ENCODE results near the gene CYP39A1.

DNA sequence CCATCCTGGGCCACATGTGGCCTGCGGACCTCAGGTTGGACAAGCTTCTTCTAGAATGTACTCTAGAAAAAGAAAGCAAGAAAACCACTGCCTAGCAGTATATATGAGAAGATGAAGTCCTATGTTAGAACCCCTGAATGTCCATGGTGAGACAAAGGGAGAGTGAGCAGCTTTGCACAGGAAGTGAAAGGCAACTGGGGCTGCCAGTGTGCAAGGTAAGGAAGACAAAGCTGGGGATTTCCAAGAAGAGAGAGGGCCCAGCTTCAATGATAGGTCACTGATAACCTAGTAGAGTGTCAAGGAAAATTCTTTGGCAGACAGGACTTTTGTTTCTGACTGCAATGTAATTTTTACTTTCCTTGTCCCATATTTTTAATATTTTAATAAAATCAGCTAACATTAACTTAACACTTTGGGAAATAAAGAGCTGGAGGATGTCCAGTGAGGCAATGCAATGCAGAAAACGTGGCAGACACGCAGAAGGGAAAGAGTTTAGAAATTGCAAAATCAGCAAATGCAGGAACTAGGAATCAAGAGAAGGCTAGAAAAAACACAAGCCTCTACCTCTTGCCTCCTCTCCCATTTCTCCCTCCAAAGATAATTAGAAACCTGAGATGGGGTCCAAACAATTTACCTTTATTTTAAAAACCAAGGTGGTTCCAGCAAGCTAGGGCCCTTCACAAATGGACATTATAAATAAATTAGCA is 47.4 kb downstream of the CYP39A1 start:
- no peak for TF ChIP-seq POLR2A (IDR thresholded peaks at IDR 0.05)
- TF ChIP-seq, protein P1, sequence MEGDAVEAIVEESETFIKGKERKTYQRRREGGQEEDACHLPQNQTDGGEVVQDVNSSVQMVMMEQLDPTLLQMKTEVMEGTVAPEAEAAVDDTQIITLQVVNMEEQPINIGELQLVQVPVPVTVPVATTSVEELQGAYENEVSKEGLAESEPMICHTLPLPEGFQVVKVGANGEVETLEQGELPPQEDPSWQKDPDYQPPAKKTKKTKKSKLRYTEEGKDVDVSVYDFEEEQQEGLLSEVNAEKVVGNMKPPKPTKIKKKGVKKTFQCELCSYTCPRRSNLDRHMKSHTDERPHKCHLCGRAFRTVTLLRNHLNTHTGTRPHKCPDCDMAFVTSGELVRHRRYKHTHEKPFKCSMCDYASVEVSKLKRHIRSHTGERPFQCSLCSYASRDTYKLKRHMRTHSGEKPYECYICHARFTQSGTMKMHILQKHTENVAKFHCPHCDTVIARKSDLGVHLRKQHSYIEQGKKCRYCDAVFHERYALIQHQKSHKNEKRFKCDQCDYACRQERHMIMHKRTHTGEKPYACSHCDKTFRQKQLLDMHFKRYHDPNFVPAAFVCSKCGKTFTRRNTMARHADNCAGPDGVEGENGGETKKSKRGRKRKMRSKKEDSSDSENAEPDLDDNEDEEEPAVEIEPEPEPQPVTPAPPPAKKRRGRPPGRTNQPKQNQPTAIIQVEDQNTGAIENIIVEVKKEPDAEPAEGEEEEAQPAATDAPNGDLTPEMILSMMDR (IDR thresholded peaks at IDR 0.05), result no peak
